Measurements from ENCODE around the gene POU2F1. TPM values are rescaled to one million over a fixed set of nuclear protein-coding genes. Genes with fewer than 3 reads are reported as not detected.

The POU2F1 gene
- total RNA-seq, 4 donors from 2014 or later, result 11.5 to 23.1 (median 17.0) TPM

DNA sequence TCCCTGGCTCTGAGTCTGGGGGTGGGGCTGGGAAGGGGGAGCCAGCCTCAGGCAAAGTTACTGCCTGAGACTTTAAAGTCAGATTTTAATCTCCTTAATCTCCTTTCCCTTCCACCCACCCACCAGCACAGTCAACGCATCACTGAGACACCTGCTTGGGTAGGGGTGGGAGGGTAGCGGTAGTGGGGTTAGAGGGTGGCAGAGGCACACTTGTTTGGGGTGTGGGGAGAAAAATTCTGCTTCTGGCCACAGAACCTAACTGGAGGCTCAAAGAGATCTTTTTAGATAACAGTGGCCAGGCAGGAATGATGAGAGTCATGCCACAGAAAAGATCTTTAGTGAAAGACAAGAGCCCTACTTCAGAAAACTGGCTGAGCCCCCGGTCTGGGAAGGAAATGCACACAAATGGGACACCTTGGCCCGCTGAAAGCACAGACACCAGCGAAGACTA is 253.5 kb downstream of the POU2F1 start:
- DNase-seq, result peak in 1 of 3 donors; percentile 34
- no peak for TF ChIP-seq POLR2A (IDR thresholded peaks at IDR 0.05)
- TF ChIP-seq CTCF (IDR thresholded peaks at IDR 0.05), result no peak
- Histone ChIP-seq H3K4me3 (no peak overlapping the region), H3K36me3 (no peaks in the 10 kb centered on the region), H3K27me3 (no peaks in the 10 kb centered on the region), H3K9me3 (no peaks in the 10 kb centered on the region), H3K4me1 (no peaks in the 10 kb centered on the region), H3K27ac (peak overlapping the region in 1 of 4 donors; percentile 38)

GRCh38 chr1:167476061-167476460 is 255.4 kb downstream of the POU2F1 start:
- peak in 1 of 3 donors; percentile 8 for DNase-seq
- no peaks in the 10 kb centered on the region for H3K27me3 ChIP-seq
- TF ChIP-seq POLR2A (IDR thresholded peaks at IDR 0.05) (no peak), CTCF (IDR thresholded peaks at IDR 0.05) (no peak)
- no peak overlapping the region for H3K27ac ChIP-seq
- H3K4me3 ChIP-seq, result no peak overlapping the region
- H3K9me3 ChIP-seq, result no peaks in the 10 kb centered on the region
- no peaks in the 10 kb centered on the region for H3K36me3 ChIP-seq
- no peaks in the 10 kb centered on the region for H3K4me1 ChIP-seq

Other genes with a start within 250 kb of the POU2F1 start
- 1 to 10 TPM in 3 of 4 donors, under 1 TPM in 1; 0.67 to 2.1 (median 1.6) TPM for gene ILDR2, start 245.3 kb upstream of the POU2F1 start, total RNA-seq
- gene MAEL, start 231.6 kb upstream of the POU2F1 start, total RNA-seq, result not detected
- 100 to 1,000 TPM in 3 of 4 donors, 10 to 100 TPM in 1; 15.7 to 397 (median 317) TPM for gene GPA33, start 130.5 kb upstream of the POU2F1 start, total RNA-seq
- gene STYXL2, start 126.8 kb upstream of the POU2F1 start, total RNA-seq, result not detected

All from Peyer's patch (tissue), 4 donors.